HUES48 (cell line): ENCODE data around the gene THRSP.

Experiments
- H3K27ac ChIP-seq: one replicate; pipeline ENCODE4 v1.7.0; 2013; ENCODE audit warnings: low read depth, low read length, inconsistent platforms
- H3K27me3 ChIP-seq: 2 replicates; pipeline ENCODE4 v1.6.1; 2013; ENCODE audit warnings: mild to moderate bottlenecking, low read length; ENCODE audit not compliant: control insufficient read depth, insufficient read depth
- H3K36me3 ChIP-seq: 2 replicates; pipeline ENCODE4 v1.6.1; 2013; ENCODE audit warnings: low read length; ENCODE audit not compliant: control insufficient read depth, insufficient read depth
- H3K4me1 ChIP-seq: 2 replicates; pipeline ENCODE4 v1.6.1; 2013; ENCODE audit warnings: mild to moderate bottlenecking, low read length; ENCODE audit not compliant: control insufficient read depth, insufficient read depth
- H3K4me3 ChIP-seq: 2 replicates; pipeline ENCODE4 v1.5.1; 2013; ENCODE audit warnings: mild to moderate bottlenecking, low read depth, low read length
- H3K9ac ChIP-seq: 2 replicates; pipeline ENCODE4 v1.6.1; 2013; ENCODE audit warnings: mild to moderate bottlenecking, low read depth, low read length, moderate library complexity
- H3K9me3 ChIP-seq: 2 replicates; pipeline ENCODE4 v1.6.1; 2013; ENCODE audit warnings: low read length; ENCODE audit not compliant: control insufficient read depth, insufficient read depth

THRSP gene

DNA sequence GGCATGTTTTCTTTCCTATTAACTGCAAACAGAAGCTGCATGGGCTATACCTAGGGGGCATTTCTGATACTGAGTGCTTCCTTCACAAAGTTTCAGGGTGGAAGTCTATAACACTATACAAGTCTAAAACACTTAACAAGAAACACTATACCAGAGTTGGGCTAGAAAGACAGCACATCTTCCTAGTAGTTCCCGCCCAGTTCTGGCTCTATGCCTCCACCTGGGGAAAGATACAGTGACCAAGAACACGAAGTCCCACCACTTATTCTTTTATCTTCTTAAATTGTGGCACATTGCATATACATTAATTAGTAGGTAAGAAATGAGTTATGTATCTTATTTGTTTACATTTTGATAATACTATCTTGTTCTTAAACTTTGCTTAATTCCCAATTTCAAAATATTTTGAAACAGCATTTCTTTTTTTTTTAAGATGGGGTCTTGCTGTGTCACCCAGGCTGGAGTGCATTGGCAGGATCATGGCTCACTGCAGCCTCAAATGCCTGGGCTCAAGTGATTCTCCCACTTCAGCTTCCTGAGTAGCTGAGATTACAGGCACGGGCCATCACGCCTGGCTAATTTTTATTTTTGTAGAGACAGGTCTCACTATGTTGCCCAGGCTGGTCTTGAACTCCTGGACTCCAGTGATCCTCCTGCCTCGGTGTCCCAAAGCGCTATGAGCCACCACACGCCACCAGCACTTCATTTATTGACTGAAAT, 34.2 kb downstream of the THRSP start:
- Histone ChIP-seq H3K36me3 (peaks cover 51% of the 10 kb centered on the region), H3K9me3 (no peaks in the 10 kb centered on the region), H3K27me3 (no peaks in the 10 kb centered on the region), H3K9ac (no peak overlapping the region), H3K4me3 (no peak overlapping the region), H3K27ac (no peak overlapping the region), H3K4me1 (no peaks in the 10 kb centered on the region)

DNA sequence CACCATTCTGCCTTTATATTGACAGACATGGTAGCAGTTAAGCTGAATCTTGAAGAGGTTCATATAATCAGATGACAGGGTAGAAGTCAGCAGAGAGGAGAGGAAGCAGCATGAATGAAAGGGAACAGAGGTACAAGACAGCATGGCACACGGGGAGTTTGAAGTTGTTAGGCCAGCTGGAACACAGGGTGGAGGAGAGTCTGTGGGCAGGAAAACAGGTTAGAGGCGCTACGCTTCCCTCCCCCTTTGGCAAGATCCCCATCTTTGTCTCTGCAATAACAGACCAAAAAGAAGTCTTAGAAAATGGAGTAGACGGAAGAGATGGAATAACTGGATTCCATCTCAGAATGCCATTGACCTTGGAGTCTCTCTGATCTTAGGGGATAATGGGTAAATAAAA, 36.0 kb downstream of the THRSP start:
- no peak overlapping the region for H3K27ac ChIP-seq
- no peaks in the 10 kb centered on the region for H3K27me3 ChIP-seq
- H3K4me3 ChIP-seq: no peak overlapping the region
- H3K4me1 ChIP-seq: no peaks in the 10 kb centered on the region
- H3K9ac ChIP-seq: no peak overlapping the region
- peaks cover 62% of the 10 kb centered on the region for H3K36me3 ChIP-seq
- H3K9me3 ChIP-seq: no peaks in the 10 kb centered on the region

DNA sequence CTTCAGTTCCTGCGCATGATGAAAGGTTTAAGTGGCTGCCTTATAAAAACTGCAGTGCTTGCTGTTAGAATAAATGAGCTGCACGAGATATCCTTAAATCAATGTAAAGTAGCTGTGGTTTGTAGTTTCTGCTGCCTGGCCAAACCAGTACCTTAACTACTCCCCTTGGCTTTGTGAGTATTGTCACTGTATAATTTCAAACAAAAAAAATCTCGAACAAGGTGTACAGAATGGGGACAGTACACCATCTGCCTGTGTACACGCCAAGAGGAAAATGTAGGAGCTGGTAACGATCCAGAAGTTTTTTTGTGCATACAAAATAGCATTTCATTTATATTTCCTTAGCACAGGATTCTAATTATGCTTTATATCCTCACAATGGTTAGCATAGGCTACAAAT, 36.6 kb downstream of the THRSP start:
- no peak overlapping the region for H3K4me3 ChIP-seq
- no peaks in the 10 kb centered on the region for H3K27me3 ChIP-seq
- H3K27ac ChIP-seq: no peak overlapping the region
- H3K9me3 ChIP-seq: no peaks in the 10 kb centered on the region
- H3K9ac ChIP-seq: no peak overlapping the region
- peaks cover 61% of the 10 kb centered on the region for H3K36me3 ChIP-seq
- no peaks in the 10 kb centered on the region for H3K4me1 ChIP-seq

DNA sequence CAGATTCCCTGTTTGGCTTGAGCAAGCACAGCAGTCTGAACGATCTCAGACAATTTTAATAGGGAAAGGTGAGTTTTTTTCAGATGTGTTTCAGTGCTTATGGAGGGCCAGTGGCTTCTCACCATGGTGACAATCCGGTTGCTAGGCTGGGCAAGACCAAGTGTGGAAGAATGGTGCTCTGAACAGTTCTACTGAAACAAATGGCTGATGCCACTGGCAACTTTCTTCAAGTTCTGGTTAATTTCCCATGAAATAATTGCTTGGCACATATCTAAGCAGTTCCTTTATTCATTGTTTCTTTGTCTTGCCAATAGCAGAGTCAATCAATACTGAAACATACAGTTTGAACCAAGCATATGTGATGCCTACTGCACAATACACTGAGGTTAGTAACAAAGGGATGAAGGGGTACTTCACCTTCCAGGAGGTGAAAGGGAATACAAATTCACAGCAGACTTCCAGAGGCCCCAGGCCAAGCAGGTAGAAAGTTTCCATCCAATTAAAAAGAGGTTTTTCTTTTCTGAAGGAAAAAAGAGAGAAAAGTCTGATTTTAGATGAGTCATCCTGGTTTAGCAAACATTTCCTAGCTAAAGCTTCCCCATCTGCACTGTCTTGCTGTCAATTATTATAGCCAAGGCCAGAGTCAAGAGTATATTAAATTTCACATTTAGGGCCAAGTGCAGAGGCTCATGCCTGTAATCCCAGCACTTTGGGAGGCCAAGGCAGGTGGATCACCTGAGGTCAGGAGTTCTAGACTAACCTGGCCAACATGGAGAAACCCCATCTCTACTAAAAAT, 37.2 kb downstream of the THRSP start:
- Histone ChIP-seq H3K4me3 (no peak overlapping the region), H3K27ac (no peak overlapping the region), H3K27me3 (no peaks in the 10 kb centered on the region), H3K9ac (no peak overlapping the region), H3K36me3 (peaks cover 64% of the 10 kb centered on the region), H3K4me1 (no peaks in the 10 kb centered on the region), H3K9me3 (no peaks in the 10 kb centered on the region)

DNA sequence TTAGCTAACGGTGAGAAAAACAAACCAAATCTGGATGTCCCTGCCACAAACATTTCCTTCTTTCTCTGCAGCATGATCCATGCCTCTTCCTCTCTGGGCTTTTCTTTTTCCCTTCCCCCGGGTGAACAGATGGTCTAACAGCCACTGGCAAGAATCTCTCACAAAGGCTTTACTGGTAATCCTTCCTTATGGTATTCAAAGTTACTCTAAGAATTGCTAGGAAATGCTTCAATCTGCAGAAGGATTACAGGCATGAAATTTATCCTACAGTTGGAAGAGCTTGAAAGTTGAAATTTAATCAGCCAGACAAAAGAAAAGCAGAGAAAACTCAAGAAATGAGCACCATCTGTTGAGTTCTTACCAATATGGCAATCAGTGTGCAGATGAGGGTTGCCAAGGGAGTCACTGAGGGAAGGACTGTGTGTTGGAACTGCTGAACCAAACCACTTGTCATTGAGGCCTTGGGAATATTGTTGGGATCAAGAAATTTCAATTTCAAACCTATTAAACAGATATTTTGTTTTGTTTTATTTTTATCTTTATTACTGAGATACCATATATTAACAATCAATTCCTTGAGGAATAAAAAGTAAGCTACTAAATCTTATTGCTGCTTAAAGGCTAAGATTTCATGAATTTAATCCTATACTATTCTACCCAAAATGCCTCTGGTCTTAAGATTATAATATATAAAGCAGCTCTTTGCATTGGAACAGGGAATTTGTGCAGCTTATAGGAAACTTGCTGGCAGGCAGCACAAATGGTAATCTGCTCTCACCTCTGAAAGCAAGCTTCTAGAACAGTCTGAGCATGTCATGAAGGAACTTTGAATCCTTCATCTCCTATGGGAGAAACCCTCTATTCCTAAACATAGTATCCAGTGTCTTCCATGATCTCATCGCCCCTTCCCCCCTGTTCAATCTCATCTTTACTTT, 45.7 kb downstream of the THRSP start:
- Histone ChIP-seq H3K9me3 (no peaks in the 10 kb centered on the region), H3K4me1 (no peaks in the 10 kb centered on the region), H3K4me3 (no peak overlapping the region), H3K27ac (no peak overlapping the region), H3K27me3 (no peaks in the 10 kb centered on the region), H3K9ac (no peak overlapping the region), H3K36me3 (peaks cover 70% of the 10 kb centered on the region)

DNA sequence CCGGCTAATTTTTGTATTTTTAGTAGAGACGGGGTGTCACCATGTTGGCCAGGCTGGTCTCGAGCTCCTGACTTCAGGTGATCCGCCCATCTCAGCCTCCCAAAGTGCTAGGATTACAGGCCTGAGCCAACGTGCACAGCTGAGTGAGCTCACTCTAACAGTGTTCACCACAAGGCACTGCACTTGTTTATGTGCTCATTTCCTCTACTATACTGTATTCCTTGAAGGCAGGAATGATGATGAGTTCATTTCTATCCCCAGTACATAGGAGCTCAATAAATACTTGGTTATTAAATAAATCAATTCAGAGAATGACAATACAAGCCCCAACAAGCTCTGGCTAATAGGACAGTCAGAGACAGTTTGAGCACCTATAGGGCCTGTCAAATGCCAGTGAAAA, 46.7 kb downstream of the THRSP start:
- Histone ChIP-seq H3K4me3 (no peak overlapping the region), H3K9ac (no peak overlapping the region), H3K27ac (no peak overlapping the region), H3K36me3 (peaks cover 64% of the 10 kb centered on the region), H3K4me1 (no peaks in the 10 kb centered on the region), H3K9me3 (no peaks in the 10 kb centered on the region), H3K27me3 (no peaks in the 10 kb centered on the region)

DNA sequence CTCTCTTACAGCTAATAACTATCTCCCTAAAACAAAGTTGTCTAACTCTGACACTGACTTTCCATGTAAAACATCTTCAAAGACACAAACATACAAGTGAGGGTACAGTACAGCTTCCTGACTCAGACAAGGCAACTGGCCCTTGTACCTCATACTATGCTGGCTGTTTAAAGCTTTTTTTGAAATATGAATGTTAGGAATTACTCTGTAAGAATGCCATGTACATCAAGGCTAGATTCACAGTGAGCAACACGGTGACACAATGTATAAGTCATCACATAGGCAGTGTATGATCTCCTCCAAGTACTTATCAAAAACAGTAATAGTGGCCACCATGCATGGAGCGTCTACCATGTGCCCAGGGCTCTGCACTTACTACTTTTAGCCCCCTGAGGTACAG, 47.2 kb downstream of the THRSP start:
- Histone ChIP-seq H3K27me3 (no peaks in the 10 kb centered on the region), H3K27ac (no peak overlapping the region), H3K9ac (no peak overlapping the region), H3K4me1 (no peaks in the 10 kb centered on the region), H3K9me3 (no peaks in the 10 kb centered on the region), H3K4me3 (no peak overlapping the region), H3K36me3 (peaks cover 64% of the 10 kb centered on the region)

DNA sequence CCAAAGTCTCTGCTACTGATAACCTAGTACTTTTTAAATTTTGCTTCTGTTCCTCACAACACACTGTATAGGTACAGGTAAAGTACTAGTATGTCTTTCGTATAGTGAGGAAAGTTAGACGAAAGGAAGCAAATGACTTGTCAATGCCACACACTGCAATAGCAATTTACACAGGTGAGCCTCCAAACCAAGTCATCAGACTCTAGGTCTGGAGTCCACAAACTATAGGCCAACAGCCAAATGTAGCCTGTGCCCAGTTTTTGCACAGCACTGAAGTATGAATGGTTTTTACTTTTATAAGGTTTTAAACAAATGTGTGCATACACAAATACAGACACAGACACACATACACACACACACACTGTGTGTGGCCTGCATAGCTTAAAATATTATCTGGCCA, 47.6 kb downstream of the THRSP start:
- H3K4me1 ChIP-seq: no peaks in the 10 kb centered on the region
- no peaks in the 10 kb centered on the region for H3K9me3 ChIP-seq
- H3K36me3 ChIP-seq: peaks cover 64% of the 10 kb centered on the region
- H3K27me3 ChIP-seq: no peaks in the 10 kb centered on the region
- no peak overlapping the region for H3K27ac ChIP-seq
- no peak overlapping the region for H3K4me3 ChIP-seq
- no peak overlapping the region for H3K9ac ChIP-seq

DNA sequence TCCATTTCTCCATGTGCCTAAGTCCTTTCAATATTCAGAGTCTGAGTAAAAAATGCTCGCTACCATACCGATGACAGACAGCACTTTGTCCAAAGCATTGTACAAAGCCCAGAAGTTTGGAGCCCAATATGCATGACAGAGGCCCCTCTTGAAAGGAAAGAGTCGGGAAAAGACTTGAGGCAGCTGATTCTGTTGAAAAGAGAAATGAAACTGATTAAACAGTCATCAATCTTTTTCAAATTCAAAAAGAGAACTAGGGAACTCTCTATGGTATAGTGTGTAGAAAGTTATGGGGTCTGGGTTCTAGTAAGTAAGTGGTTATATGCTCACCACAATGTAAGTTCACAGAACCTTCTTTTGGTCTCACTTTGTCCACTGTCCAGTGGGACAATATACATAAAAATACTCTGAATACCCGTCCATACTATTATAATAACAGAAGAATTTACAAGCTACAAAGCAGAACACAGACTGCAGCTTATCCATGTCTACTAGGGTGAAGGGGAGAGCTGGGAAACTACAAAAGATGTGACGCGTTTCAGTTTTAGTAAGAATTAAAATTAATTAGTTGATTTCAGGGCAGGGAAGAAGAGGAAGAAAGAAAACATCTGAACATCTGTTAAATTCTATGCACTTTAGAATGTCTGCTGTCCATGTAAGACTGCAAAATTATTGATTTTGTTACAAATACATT, 49.1 kb downstream of the THRSP start:
- H3K4me1 ChIP-seq: no peaks in the 10 kb centered on the region
- no peak overlapping the region for H3K9ac ChIP-seq
- peaks cover 61% of the 10 kb centered on the region for H3K36me3 ChIP-seq
- H3K4me3 ChIP-seq: no peak overlapping the region
- H3K27me3 ChIP-seq: no peaks in the 10 kb centered on the region
- no peak overlapping the region for H3K27ac ChIP-seq
- H3K9me3 ChIP-seq: no peaks in the 10 kb centered on the region
